K562 (cell line): ENCODE measurements around the gene CYP26A1. TPM values are rescaled to one million over a fixed set of nuclear protein-coding genes. Genes with fewer than 3 reads are reported as not detected.

Experiments used
- ATAC-seq: fragments of 200-7000 bp; cut with Tn5 transposase; 3 replicates; pipeline ENCODE4 v1.9.1; 2020; ENCODE audit warnings: moderate library complexity
- BruUV-seq: library from RNA; stranded (reverse); fragments of 400-500 nt; replicated peaks from 2 replicates; lab custom pipeline; 2021; lab: Mats Ljungman, UMichigan
- CTCF ChIA-PET: fragments of 300-600 bp; formaldehyde crosslinking; extraction: SDS; loops from one replicate; lab custom pipeline; 2021; ENCODE audit warnings: low intra/inter-chr PET ratio; lab: Yijun Ruan, JAX
- POLR2A ChIA-PET: fragments of 300-600, 350-650 bp; sonication (Branson Sonifier 250); formaldehyde crosslinking; extraction: SDS; loops from one replicate; lab custom pipeline; 2021; ENCODE audit warnings: antibody characterized with exemption, inconsistent platforms; lab: Yijun Ruan, JAX
- DNase-seq, 4 experiments: peaks; one replicate each; pipeline versions ENCODE4 v3.0.0 to v3.0.0-alpha.2; 2011 to 2018; ENCODE audit warnings: low spot score in 3 of 4, mixed read lengths in 3 of 4; ENCODE audit errors: extremely low read depth in 1 of 4
- FAIRE-seq: peaks from 2 replicates; lab custom pipeline; 2011; peaks lifted over from hg19 to GRCh38; lab: Jason Lieb, UNC
- H2AFZ ChIP-seq: 2 replicates; pipeline ENCODE4 v1.6.0; 2011; ENCODE audit warnings: low read depth, low read length, control low read depth, inconsistent platforms
- H3K27ac ChIP-seq: fragments of 200-600 bp; 3 replicates; pipeline ENCODE4 v1.8.0; 2011; ENCODE audit warnings: low read depth, mild to moderate bottlenecking, control low read depth, inconsistent platforms, low read length, moderate library complexity, mixed read lengths; ENCODE audit errors: extremely low read depth
- H3K27me3 ChIP-seq, 2 experiments: fragments of 300-600 bp in 1 of 2; 2 replicates in 1 of 2; 3 replicates in 1 of 2; pipeline versions ENCODE4 v1.6.0 to v1.8.0; 2011; ENCODE audit warnings: inconsistent platforms in 2 of 2, low read length in 2 of 2, mild to moderate bottlenecking in 1 of 2, mixed read lengths in 1 of 2, moderate library complexity in 1 of 2; ENCODE audit not compliant: control insufficient read depth in 2 of 2, insufficient read depth in 2 of 2
- H3K36me3 ChIP-seq: fragments of 300-600 bp; 3 replicates; pipeline ENCODE4 v1.8.0; 2011; ENCODE audit warnings: mild to moderate bottlenecking, low read length, inconsistent platforms; ENCODE audit not compliant: control insufficient read depth, insufficient read depth
- H3K4me1 ChIP-seq, 2 experiments: fragments of 200-600 bp in 1 of 2; replicated peaks in 1 of 2; 2 replicates in 1 of 2; 3 replicates in 1 of 2; pipeline versions ENCODE4 v1.5.1 to v1.8.0; 2011; ENCODE audit warnings: inconsistent platforms in 2 of 2, low read length in 2 of 2, mild to moderate bottlenecking in 1 of 2, mixed read lengths in 1 of 2, moderate library complexity in 1 of 2; ENCODE audit not compliant: control insufficient read depth in 2 of 2, insufficient read depth in 2 of 2
- H3K4me2 ChIP-seq: 2 replicates; pipeline ENCODE4 v1.6.1; 2011; ENCODE audit warnings: low read length, control low read depth, inconsistent platforms, mixed read lengths; ENCODE audit not compliant: insufficient read depth
- H3K4me3 ChIP-seq: fragments of 200-600 bp; sonication (generic), shearing (Covaris generic); 2 replicates; pipeline ENCODE4 v1.5.1; 2016; ENCODE audit warnings: control low read depth, inconsistent platforms
- H3K79me2 ChIP-seq: fragments of 200-600 bp; 3 replicates; pipeline ENCODE4 v1.8.0; 2011; ENCODE audit warnings: low read length, inconsistent platforms; ENCODE audit not compliant: control insufficient read depth, insufficient read depth
- H3K9ac ChIP-seq, 2 experiments: 2 replicates each; pipeline versions ENCODE4 v1.6.0 to v1.6.1; 2011; ENCODE audit warnings: low read depth in 2 of 2, low read length in 2 of 2, control low read depth in 1 of 2, inconsistent platforms in 1 of 2, mild to moderate bottlenecking in 1 of 2, mixed read lengths in 1 of 2; ENCODE audit not compliant: insufficient read depth in 1 of 2
- H3K9me1 ChIP-seq: one replicate; pipeline ENCODE4 v1.6.0; 2011; ENCODE audit warnings: inconsistent platforms, mild to moderate bottlenecking, low read length, moderate library complexity; ENCODE audit not compliant: control insufficient read depth, insufficient read depth
- H3K9me3 ChIP-seq: replicated peaks from 2 replicates; pipeline ENCODE4 v1.5.1; 2011; ENCODE audit warnings: low read depth, low read length, inconsistent platforms; ENCODE audit not compliant: control insufficient read depth, insufficient read depth
- H4K20me1 ChIP-seq: replicated peaks from 2 replicates; pipeline ENCODE4 v1.6.1; 2011; ENCODE audit warnings: low read length, inconsistent platforms, mixed read lengths; ENCODE audit not compliant: control insufficient read depth, insufficient read depth
- BRCA1 ChIP-seq, 2 experiments: fragments of 450-650 bp in 1 of 2; sonication (generic) in 1 of 2; formaldehyde crosslinking in 1 of 2; IDR thresholded peaks; 2 replicates each; pipeline versions ENCODE4 v1.5.0 to v1.6.1; 2017 to 2020; ENCODE audit warnings: mild to moderate bottlenecking in 1 of 2, missing genetic modification reagents in 1 of 2
- C11orf30 ChIP-seq: fragments of 450-650 bp; IDR thresholded peaks from 2 replicates; pipeline ENCODE4 v1.6.1; 2016; ENCODE audit warnings: low read depth, mild to moderate bottlenecking
- CREB1 ChIP-seq, 2 experiments: sonication (generic) in 1 of 2; formaldehyde crosslinking in 1 of 2; IDR thresholded peaks; 2 replicates each; pipeline versions ENCODE4 v1.6.1 to v1.8.0; 2012 to 2022; ENCODE audit warnings: inconsistent platforms in 1 of 2, mild to moderate bottlenecking in 1 of 2, missing genetic modification reagents in 1 of 2, moderate library complexity in 1 of 2
- HNRNPK ChIP-seq: fragments of 200-400 bp; formaldehyde crosslinking; IDR thresholded peaks from one replicate; pipeline ENCODE4 v1.6.1; 2018; ENCODE audit warnings: mild to moderate bottlenecking, low read depth, low read length; ENCODE audit not compliant: poor library complexity, severe bottlenecking
- MAFF ChIP-seq: IDR thresholded peaks from 2 replicates; pipeline ENCODE4 v1.6.1; 2012; ENCODE audit warnings: low read length, improper control_type of control experiment
- MAFG ChIP-seq: fragments of 450-650 bp; conservative IDR thresholded peaks from 2 replicates; pipeline ENCODE4 v1.6.1; 2016; ENCODE audit warnings: missing genetic modification characterization, missing compliant biosample characterization
- MAFK ChIP-seq: IDR thresholded peaks from 2 replicates; pipeline ENCODE4 v1.6.1; 2011; ENCODE audit warnings: low read length, improper control_type of control experiment
- MEF2A ChIP-seq: IDR thresholded peaks from 2 replicates; pipeline ENCODE4 v1.6.1; 2011; ENCODE audit warnings: low read depth, mild to moderate bottlenecking, low read length, moderate library complexity; ENCODE audit not compliant: control insufficient read depth
- RCOR1 ChIP-seq, 2 experiments: IDR thresholded peaks; 2 replicates each; pipeline ENCODE4 v1.6.1; 2012; ENCODE audit warnings: low read depth in 2 of 2, low read length in 2 of 2, borderline replicate concordance in 1 of 2, improper control_type of control experiment in 1 of 2
- ZNF316 ChIP-seq: fragments of 450-650 bp; IDR thresholded peaks from 2 replicates; pipeline ENCODE4 v1.6.1; 2016
- WGBS: fragments of 100-300 bp; shearing (Covaris generic); methylation state at CpG from one replicate; pipeline ENCODE4 v1.1.6; 2016; ENCODE audit warnings: low coverage, mixed read lengths; ENCODE audit not compliant: insufficient coverage; ENCODE audit errors: missing lambda C conversion rate; 5-methylcytosine and 5-hydroxymethylcytosine counted together
- in situ Hi-C: fragments of 300-500 bp; cut with MboI; formaldehyde crosslinking; loops from 4 replicates; pipeline ENCODE4 v1.15.0; 2018; ENCODE audit warnings: inconsistent platforms, mixed read lengths
- intact Hi-C: fragments of 100-400 bp; cut with micrococcal nuclease; formaldehyde crosslinking; loops from 2 replicates; pipeline ENCODE4 v1.14.2; 2022
- polyA plus RNA-seq, 8 experiments: library from polyadenylated mRNA; depleted of rRNA in 4 of 8; stranded (reverse) in 5 of 8; unstranded in 3 of 8; fragments of >200 nt; fragmentation: Nextera tagmentation in 2 of 8; fragmentation: Illumina TruSeq in 1 of 8; extraction: Ambion mirVana in 2 of 8; extraction: Trizol in 1 of 8; gene quantifications; 2 replicates each; pipeline versions ENCODE4 v1.2.1 to v1.2.3, GENCODE V29; 2011 to 2014; ENCODE audit warnings: inconsistent platforms in 1 of 8, missing spikeins in 1 of 8
- total RNA-seq, 7 experiments: library from RNA; depleted of rRNA in 6 of 7; stranded (reverse); fragments of >200 nt in 6 of 7; fragmentation: Illumina TruSeq in 2 of 7; extraction: Trizol in 2 of 7; gene quantifications; 2 replicates each; pipeline versions ENCODE4 v1.2.1 to v1.2.3, GENCODE V29; 2011 to 2021; ENCODE audit warnings: low replicate concordance in 1 of 7

CYP26A1 gene
- total and polyA plus RNA-seq, 9 of the 15 experiments (the other 6 are each of a cell fraction or from before 2014, with no cell fraction given), result 0.11 to 5.1 (median 1.6) TPM

DNA sequence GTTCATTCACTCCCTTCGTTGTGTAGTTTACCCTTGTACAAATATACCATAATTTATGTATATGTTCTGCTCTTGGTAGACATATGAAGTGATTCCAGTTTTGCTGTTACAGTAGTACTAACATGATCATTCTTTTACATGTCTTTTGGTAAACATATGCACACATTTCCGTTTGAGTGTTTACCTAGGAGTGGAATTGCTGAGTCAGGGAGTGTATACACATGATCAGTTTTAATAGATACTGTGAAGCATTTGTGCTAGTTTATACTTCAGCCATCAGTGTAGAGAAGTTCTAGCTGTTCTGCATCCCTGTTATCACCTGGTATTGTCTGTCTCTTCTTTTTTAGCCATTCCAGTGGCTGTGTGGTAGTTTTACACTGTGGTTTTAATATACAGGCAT is 47.6 kb upstream of the CYP26A1 start:
- DNase-seq (no peak), ATAC-seq (no peak), FAIRE-seq (no peak)
- H2AFZ ChIP-seq, result no peak overlapping the region
- no peaks in the 10 kb centered on the region; a peak in 1 of 5 replicates for H3K4me1 ChIP-seq
- in situ Hi-C loops, result no loop called here
- no peak overlapping the region for H3K4me2 ChIP-seq
- no peaks in the 10 kb centered on the region for H3K79me2 ChIP-seq
- ChIA-PET CTCF (no interaction called here), POLR2A (no interaction called here)
- 46% methylated on average over 2 of the region's 2 CpGs for WGBS
- H3K27ac ChIP-seq, result no peak overlapping the region
- no peaks in the 10 kb centered on the region for H4K20me1 ChIP-seq
- H3K27me3 ChIP-seq, result no peaks in the 10 kb centered on the region
- no TSS peak for BruUV-seq
- H3K9me3 ChIP-seq, result no peaks in the 10 kb centered on the region; the same call in 1 of the 2 replicates
- intact Hi-C loops, result no loop called here
- H3K36me3 ChIP-seq, result peaks cover 22% of the 10 kb centered on the region; the same call in 2 of the 3 replicates
- no peak overlapping the region for H3K9ac ChIP-seq
- H3K9me1 ChIP-seq, result no peaks in the 10 kb centered on the region
- peak; percentile 80 for TF ChIP-seq C11orf30
- TF ChIP-seq HNRNPK, result no peak
- peak; percentile 91 for TF ChIP-seq ZNF316
- no peak for TF ChIP-seq RCOR1 (IDR thresholded peaks at IDR 0.05; ENCODE audit: borderline replicate concordance in 1 of 2, low read depth in 2 of 2, low read length in 2 of 2)
- TF ChIP-seq MAFG (tag), result peak; percentile 77
- peak; percentile 61; the same call in 1 of the 2 replicates for TF ChIP-seq MAFF
- peak; percentile 41 for TF ChIP-seq MAFK
- no peak for TF ChIP-seq BRCA1 (IDR thresholded peaks at IDR 0.05)
- TF ChIP-seq BRCA1 (CRISPR knock-in tag; IDR thresholded peaks at IDR 0.05), result no peak
- no peak overlapping the region for H3K4me3 ChIP-seq

DNA sequence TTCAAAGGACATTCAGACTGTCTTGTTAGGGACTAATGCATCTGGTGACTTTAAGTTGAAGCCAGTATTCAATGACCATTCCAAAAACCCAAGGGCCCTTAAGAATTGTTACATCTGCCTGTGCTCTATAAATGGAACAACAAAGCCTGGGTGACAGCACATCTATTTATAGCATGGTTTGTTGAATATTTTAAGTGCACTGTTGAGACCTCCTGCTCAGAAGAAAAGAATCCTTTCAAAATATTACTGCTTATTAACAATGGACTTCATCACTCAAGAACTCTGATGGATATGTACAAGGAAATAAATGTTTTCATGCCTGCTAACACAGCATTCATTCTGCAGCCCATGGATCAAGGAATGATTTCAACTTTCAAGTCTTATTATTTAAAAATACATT is 46.2 kb upstream of the CYP26A1 start:
- BruUV-seq, result no TSS peak
- no peak overlapping the region for H2AFZ ChIP-seq
- TF ChIP-seq CREB1 (IDR thresholded peaks at IDR 0.05) (no peak), CREB1 (CRISPR knock-in tag; IDR thresholded peaks at IDR 0.05) (no peak), MEF2A (peak; percentile 93)
- no peak overlapping the region for H3K27ac ChIP-seq
- intact Hi-C loops, result no loop called here
- in situ Hi-C loops, result no loop called here
- no peaks in the 10 kb centered on the region for H3K79me2 ChIP-seq
- FAIRE-seq (no peak), ATAC-seq (no peak), DNase-seq (no peak)
- H3K4me1 ChIP-seq, result no peaks in the 10 kb centered on the region; a peak in 1 of 5 replicates
- POLR2A ChIA-PET, result no interaction called here
- H3K9me1 ChIP-seq, result no peaks in the 10 kb centered on the region
- no peaks in the 10 kb centered on the region for H4K20me1 ChIP-seq
- H3K36me3 ChIP-seq, result peaks cover 19% of the 10 kb centered on the region; the same call in 2 of the 3 replicates
- no peaks in the 10 kb centered on the region; the same call in 1 of the 2 replicates for H3K9me3 ChIP-seq
- CTCF ChIA-PET, result no interaction called here
- no peaks in the 10 kb centered on the region for H3K27me3 ChIP-seq
- H3K4me2 ChIP-seq, result no peak overlapping the region
- no peak overlapping the region for H3K9ac ChIP-seq
- H3K4me3 ChIP-seq, result no peak overlapping the region
